ENCODE measurements around the gene RAP1GAP2. TPM values are rescaled to one million over a fixed set of nuclear protein-coding genes. Genes with fewer than 3 reads are reported as not detected.

Gene RAP1GAP2
- total RNA-seq, 1 experiment from 2014 or later, result 72.8 TPM

DNA sequence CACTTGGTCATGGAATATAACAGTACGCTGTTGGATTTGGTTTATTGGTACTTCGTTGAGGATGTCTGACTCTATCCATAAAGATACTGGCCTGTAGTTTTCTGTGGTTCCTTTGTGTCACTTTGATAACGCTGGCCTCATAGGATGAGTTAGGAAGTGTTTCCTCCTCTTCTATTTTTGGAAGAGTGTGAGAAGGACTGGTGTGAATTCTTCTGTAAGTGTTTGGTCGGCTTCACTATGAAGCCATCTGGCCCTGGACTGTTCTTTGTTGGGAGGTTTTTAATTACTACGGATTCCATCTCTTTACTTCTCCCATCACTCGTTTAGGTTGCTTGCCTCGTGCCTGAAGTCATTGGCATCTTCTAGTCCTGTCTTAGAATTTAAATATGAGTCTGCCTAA lies 149.9 kb downstream of the RAP1GAP2 start:
- POLR2A ChIA-PET, result no interaction called here

GRCh38 chr17:2947588-2947950 lies 151.3 kb downstream of the RAP1GAP2 start:
- DNase-seq (ENCODE audit: low spot score) (no peak), ATAC-seq (no peak)
- ChIA-PET CTCF (no interaction called here), POLR2A (interaction anchor here (0.7 kb wide), 1 partner anchor 9 kb away, joined by 3 read pairs; no protein-coding TSS in a partner anchor)
- Mint-ChIP-seq H3K4me3 (no peak overlapping the region), H3K9me3 (no peaks in the 10 kb centered on the region), H3K36me3 (no peaks in the 10 kb centered on the region), H3K27me3 (ENCODE audit: low read depth) (no peaks in the 10 kb centered on the region), H3K4me1 (peaks cover 2% of the 10 kb centered on the region; the same call in 1 of the 2 replicates), H3K27ac (no peak overlapping the region)
- TF ChIP-seq SP1 (CRISPR knock-in tag; conservative IDR thresholded peaks at IDR 0.05), result no peak
- TF ChIP-seq ZBTB43 (CRISPR knock-in tag; IDR thresholded peaks at IDR 0.05), result no peak
- TF ChIP-seq GABPB1 (CRISPR knock-in tag; IDR thresholded peaks at IDR 0.05), result no peak
- no peak for TF ChIP-seq CREB1 (CRISPR knock-in tag; IDR thresholded peaks at IDR 0.05)
- TF ChIP-seq, protein P1, sequence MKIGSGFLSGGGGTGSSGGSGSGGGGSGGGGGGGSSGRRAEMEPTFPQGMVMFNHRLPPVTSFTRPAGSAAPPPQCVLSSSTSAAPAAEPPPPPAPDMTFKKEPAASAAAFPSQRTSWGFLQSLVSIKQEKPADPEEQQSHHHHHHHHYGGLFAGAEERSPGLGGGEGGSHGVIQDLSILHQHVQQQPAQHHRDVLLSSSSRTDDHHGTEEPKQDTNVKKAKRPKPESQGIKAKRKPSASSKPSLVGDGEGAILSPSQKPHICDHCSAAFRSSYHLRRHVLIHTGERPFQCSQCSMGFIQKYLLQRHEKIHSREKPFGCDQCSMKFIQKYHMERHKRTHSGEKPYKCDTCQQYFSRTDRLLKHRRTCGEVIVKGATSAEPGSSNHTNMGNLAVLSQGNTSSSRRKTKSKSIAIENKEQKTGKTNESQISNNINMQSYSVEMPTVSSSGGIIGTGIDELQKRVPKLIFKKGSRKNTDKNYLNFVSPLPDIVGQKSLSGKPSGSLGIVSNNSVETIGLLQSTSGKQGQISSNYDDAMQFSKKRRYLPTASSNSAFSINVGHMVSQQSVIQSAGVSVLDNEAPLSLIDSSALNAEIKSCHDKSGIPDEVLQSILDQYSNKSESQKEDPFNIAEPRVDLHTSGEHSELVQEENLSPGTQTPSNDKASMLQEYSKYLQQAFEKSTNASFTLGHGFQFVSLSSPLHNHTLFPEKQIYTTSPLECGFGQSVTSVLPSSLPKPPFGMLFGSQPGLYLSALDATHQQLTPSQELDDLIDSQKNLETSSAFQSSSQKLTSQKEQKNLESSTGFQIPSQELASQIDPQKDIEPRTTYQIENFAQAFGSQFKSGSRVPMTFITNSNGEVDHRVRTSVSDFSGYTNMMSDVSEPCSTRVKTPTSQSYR (CRISPR knock-in tag; IDR thresholded peaks at IDR 0.05), result no peak
- no peak for TF ChIP-seq FOXP1 (CRISPR knock-in tag; IDR thresholded peaks at IDR 0.05; ENCODE audit: borderline replicate concordance)
- TF ChIP-seq CDX4 (CRISPR knock-in tag; IDR thresholded peaks at IDR 0.05; ENCODE audit: borderline replicate concordance), result no peak
- TF ChIP-seq ZNF263 (CRISPR knock-in tag; IDR thresholded peaks at IDR 0.05; ENCODE audit: low read depth), result no peak
- TF ChIP-seq, protein P2, sequence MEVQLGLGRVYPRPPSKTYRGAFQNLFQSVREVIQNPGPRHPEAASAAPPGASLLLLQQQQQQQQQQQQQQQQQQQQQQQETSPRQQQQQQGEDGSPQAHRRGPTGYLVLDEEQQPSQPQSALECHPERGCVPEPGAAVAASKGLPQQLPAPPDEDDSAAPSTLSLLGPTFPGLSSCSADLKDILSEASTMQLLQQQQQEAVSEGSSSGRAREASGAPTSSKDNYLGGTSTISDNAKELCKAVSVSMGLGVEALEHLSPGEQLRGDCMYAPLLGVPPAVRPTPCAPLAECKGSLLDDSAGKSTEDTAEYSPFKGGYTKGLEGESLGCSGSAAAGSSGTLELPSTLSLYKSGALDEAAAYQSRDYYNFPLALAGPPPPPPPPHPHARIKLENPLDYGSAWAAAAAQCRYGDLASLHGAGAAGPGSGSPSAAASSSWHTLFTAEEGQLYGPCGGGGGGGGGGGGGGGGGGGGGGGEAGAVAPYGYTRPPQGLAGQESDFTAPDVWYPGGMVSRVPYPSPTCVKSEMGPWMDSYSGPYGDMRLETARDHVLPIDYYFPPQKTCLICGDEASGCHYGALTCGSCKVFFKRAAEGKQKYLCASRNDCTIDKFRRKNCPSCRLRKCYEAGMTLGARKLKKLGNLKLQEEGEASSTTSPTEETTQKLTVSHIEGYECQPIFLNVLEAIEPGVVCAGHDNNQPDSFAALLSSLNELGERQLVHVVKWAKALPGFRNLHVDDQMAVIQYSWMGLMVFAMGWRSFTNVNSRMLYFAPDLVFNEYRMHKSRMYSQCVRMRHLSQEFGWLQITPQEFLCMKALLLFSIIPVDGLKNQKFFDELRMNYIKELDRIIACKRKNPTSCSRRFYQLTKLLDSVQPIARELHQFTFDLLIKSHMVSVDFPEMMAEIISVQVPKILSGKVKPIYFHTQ (CRISPR knock-in tag; IDR thresholded peaks at IDR 0.05), result no peak
- no peak for TF ChIP-seq PRRX2 (CRISPR knock-in tag; IDR thresholded peaks at IDR 0.05)
- TF ChIP-seq MAX (CRISPR knock-in tag; IDR thresholded peaks at IDR 0.05), result no peak

More for the DNA sequence above, 149.9 kb downstream of the RAP1GAP2 start:
- no peak overlapping the region for H3K4me3 Mint-ChIP-seq
- H3K9me3 Mint-ChIP-seq, result no peaks in the 10 kb centered on the region
- TF ChIP-seq, protein P3, sequence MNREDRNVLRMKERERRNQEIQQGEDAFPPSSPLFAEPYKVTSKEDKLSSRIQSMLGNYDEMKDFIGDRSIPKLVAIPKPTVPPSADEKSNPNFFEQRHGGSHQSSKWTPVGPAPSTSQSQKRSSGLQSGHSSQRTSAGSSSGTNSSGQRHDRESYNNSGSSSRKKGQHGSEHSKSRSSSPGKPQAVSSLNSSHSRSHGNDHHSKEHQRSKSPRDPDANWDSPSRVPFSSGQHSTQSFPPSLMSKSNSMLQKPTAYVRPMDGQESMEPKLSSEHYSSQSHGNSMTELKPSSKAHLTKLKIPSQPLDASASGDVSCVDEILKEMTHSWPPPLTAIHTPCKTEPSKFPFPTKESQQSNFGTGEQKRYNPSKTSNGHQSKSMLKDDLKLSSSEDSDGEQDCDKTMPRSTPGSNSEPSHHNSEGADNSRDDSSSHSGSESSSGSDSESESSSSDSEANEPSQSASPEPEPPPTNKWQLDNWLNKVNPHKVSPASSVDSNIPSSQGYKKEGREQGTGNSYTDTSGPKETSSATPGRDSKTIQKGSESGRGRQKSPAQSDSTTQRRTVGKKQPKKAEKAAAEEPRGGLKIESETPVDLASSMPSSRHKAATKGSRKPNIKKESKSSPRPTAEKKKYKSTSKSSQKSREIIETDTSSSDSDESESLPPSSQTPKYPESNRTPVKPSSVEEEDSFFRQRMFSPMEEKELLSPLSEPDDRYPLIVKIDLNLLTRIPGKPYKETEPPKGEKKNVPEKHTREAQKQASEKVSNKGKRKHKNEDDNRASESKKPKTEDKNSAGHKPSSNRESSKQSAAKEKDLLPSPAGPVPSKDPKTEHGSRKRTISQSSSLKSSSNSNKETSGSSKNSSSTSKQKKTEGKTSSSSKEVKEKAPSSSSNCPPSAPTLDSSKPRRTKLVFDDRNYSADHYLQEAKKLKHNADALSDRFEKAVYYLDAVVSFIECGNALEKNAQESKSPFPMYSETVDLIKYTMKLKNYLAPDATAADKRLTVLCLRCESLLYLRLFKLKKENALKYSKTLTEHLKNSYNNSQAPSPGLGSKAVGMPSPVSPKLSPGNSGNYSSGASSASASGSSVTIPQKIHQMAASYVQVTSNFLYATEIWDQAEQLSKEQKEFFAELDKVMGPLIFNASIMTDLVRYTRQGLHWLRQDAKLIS (CRISPR knock-in tag; IDR thresholded peaks at IDR 0.05; ENCODE audit: borderline replicate concordance), result no peak
- TF ChIP-seq, protein P1 (CRISPR knock-in tag; IDR thresholded peaks at IDR 0.05), result no peak
- TF ChIP-seq MYBL2 (CRISPR knock-in tag; IDR thresholded peaks at IDR 0.05) (no peak), ZNF232 (CRISPR knock-in tag; IDR thresholded peaks at IDR 0.05) (no peak), NFATC4 (CRISPR knock-in tag; IDR thresholded peaks at IDR 0.05) (no peak), SOX15 (CRISPR knock-in tag; IDR thresholded peaks at IDR 0.05) (no peak)
- TF ChIP-seq, protein P4, sequence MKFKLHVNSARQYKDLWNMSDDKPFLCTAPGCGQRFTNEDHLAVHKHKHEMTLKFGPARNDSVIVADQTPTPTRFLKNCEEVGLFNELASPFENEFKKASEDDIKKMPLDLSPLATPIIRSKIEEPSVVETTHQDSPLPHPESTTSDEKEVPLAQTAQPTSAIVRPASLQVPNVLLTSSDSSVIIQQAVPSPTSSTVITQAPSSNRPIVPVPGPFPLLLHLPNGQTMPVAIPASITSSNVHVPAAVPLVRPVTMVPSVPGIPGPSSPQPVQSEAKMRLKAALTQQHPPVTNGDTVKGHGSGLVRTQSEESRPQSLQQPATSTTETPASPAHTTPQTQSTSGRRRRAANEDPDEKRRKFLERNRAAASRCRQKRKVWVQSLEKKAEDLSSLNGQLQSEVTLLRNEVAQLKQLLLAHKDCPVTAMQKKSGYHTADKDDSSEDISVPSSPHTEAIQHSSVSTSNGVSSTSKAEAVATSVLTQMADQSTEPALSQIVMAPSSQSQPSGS (CRISPR knock-in tag; IDR thresholded peaks at IDR 0.05; ENCODE audit: borderline replicate concordance, low read depth), result no peak
- H3K27me3 Mint-ChIP-seq (ENCODE audit: low read depth), result no peaks in the 10 kb centered on the region
- no peak overlapping the region; the same call in 1 of the 2 replicates for H3K27ac Mint-ChIP-seq
- H3K36me3 Mint-ChIP-seq, result no peaks in the 10 kb centered on the region
- ATAC-seq (no peak), DNase-seq (ENCODE audit: low spot score) (no peak)
- CTCF ChIA-PET, result no interaction called here
- H3K4me1 Mint-ChIP-seq, result peaks cover 2% of the 10 kb centered on the region; the same call in 1 of the 2 replicates
